ENCODE measurements around the gene HTATIP2.

GRCh38 chr11:20374741-20375300 is 11.3 kb downstream of the HTATIP2 start:
- TF ChIP-seq, protein P1, sequence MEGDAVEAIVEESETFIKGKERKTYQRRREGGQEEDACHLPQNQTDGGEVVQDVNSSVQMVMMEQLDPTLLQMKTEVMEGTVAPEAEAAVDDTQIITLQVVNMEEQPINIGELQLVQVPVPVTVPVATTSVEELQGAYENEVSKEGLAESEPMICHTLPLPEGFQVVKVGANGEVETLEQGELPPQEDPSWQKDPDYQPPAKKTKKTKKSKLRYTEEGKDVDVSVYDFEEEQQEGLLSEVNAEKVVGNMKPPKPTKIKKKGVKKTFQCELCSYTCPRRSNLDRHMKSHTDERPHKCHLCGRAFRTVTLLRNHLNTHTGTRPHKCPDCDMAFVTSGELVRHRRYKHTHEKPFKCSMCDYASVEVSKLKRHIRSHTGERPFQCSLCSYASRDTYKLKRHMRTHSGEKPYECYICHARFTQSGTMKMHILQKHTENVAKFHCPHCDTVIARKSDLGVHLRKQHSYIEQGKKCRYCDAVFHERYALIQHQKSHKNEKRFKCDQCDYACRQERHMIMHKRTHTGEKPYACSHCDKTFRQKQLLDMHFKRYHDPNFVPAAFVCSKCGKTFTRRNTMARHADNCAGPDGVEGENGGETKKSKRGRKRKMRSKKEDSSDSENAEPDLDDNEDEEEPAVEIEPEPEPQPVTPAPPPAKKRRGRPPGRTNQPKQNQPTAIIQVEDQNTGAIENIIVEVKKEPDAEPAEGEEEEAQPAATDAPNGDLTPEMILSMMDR (IDR thresholded peaks at IDR 0.05; ENCODE audit: low read depth, low read length): no peak
- no peak for TF ChIP-seq POLR2A (IDR thresholded peaks at IDR 0.05; ENCODE audit: extremely low read depth, insufficient read length)
